GM21717 (cell line): ENCODE results near the gene FXYD7.

ENCODE experiments used
- ATAC-seq: cut with Tn5 transposase; IDR thresholded peaks from one replicate; pipeline ENCODE4 v1.9.1; 2021; ENCODE audit warnings: mild to moderate bottlenecking, moderate library complexity; ENCODE audit not compliant: unreplicated experiment

The FXYD7 gene

DNA sequence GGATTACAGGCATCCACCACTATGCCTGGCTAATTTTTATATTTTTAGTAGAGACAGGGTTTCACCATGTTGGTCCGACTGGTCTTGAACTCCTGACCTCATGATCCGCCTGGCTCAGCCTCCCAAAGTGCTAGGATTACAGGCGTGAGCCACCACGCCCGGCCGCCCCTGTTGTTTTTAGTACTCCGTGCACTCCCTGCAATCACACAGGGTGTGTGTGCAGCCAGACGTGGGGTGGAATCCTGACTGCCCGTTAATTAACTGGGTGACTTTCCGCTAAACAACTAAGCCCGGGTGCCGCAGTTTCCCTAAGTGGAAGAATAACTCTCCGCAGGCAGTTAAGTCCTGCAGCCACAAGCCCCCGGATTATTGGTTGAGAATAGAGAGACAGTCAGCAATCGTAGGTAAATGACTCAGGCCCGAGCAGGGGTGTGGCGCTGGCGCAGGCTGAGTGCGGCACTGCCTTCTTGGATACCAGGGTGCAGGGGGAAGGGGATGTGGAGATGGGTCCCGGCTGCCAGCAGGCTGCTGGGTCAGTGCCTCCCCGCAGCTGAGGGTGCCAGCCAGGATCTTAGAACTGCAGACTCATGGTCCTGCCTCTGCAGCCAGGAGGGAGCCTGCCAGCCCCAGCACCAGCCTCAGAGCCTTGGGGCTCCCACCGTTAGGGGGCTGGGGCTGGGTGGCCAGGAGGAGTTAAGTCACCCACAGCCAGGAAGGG is 33.5 kb upstream of the FXYD7 start:
- ATAC-seq: no peak

DNA sequence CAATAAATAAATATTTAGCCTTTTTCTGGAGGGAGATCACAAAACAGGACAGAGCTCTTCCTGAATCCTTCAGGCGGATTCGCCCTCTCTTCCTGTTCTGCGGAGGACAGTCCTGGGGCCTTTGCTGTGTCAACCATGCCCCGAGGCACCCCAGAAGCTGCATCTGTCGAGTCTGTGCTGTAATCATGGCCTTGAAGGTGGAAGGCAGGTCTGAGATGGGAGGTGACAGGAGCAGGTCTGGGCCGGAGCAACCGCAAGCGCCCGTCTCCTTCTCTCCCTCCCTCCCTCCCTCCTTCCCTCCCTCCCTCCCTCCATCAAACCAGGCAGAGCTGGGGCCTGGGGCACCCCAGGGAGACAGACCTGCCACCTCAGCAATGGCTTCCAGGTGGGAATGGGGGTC is 32.1 kb upstream of the FXYD7 start:
- no peak for ATAC-seq

DNA sequence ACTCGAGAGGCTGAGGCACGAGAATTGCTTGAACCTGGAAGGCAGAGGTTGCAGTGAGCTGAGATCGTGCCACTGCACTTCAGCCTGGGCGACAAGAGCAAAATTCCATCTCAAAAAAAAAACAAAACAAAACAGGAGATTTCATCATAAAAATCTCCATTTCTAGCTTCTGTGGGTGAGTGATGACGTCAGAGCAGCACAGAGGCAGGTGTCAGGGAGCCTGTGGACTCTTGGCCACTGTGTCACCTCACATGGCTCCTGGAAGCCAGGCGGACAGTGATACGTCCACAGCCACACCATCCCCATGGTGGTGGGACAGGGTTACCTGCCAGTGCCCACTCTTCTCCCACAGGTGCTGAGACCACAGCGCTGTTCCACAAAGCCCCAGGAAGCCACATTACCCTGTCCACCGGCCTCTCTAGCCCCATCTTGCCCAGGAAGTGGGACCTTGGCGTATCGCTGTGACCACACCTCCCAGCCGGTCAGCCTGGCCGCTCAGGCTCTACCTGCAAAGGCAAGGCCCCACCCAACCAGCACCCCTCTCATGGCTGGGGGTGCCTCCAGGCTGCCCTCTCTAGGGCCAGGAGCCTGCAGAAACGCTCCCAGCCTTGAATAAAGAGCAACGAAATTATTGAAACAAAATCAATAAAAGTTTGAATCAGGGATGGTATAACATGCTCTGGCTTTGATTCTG is 29.9 kb upstream of the FXYD7 start:
- ATAC-seq: no peak

DNA sequence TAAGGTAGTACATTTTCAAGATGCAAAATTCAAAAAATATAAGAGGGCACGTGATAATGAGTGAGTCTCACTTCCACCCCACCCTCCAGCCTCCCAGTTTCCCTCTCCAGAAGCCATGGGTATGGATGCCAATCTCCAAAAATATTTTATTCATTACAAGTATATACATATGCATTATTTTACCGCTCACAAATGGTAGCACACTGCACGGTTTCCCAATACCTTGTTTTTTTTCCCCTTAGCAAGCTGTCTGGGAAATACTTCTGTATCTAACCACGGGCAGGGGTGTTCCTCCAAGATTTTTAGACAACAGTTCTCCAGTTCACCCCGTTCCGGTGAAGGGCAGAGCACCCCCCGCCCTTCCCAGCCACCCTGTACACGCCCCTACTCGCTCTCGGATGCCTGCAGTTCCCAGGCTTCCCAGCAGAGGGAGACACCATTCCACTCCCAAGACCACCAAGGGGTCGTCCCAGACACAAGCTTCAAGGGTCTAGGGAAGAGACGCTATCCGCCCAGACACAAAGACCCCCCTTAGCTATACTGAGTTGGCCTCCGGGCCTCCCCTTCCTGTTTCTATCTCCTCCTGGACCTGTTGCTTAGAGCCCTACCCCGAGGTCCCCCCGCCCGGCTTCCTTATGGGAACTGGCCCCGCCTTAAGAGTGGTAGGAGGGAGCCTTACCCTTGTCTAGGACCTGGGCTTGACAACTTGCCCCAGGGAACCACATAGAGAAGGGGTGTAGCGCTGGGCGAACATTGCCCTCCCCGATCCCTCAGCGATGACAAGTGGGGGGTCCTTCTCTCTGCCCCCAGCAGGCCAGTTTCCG is 28.5 kb upstream of the FXYD7 start:
- ATAC-seq: no peak

DNA sequence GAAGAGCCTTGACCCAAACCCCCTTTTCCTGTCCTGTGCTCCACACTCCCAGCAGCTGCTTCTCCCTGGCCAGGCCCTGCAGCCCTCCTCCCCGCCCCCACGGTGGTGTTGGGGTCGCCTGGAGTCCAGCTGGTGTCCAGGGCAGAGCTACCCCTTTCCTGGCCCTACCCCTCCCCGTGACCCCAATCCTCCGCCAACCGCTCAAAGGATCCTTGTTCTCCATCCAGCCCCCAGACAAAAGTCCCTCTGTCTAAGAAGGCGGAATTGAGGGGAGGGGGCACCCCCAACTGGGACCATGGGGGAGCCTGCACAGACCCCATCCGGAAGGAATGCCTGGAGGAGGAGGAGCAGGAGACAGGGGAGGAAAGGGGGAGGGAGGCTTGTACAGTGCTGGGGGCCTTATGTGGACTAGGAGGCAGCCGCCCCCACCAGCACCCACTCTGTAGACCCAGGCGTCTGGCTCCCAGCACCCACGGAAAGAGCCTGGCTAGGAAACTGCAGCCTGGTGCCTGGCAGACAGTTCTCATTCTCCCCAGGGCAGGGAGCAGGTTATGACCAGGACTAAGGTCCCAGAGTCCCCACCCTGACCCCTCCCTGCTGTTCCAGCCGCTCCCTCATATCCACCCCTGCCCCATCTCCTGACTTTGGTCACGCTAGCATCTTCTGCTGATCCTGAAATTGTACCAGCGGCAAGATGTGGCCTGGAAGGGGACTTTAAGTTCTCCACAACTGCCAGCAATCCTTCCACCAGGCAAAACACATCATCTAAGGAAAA is 27.7 kb upstream of the FXYD7 start, which contains the start of gene FXYD3:
Gene FXYD3, plus strand, starts transcription at position 647 of the 775 bp plus-strand sequence. CDS start 3,554 bp downstream, outside the sequence.
- no peak for ATAC-seq

DNA sequence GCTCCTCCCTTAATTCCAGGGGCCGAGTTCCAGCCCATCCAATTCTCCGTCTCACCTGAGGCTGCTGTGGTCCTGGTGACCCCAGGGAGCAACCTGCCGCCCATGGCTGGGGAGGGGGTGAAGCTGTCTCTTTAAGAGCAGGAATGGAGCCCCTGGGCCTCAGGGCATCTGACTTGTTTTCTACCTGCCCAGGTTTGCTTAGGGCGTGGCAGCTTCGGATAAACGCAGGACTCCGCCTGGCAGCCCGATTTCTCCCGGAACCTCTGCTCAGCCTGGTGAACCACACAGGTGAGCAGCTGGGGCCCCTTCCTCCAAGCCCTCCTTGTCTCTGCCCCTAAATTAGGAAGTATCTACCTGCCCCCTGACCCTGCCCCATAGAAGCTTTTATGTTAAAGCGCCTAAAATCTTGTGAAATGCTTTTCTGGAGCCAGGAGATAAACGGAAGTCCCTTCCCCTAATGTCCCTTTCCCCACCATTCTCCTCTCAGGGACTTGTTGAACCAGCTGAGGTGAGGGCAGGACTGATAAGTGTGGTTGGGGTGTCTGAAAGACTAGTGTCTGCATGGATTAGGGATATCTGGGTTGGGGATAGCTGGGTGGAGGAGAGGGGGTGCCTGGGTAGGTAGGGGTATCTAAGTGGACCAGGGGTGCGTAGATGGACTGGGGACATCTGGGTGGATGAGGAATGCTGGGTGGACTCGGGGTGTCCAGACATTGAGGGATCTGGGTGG is 26.8 kb upstream of the FXYD7 start:
- ATAC-seq: no peak

DNA sequence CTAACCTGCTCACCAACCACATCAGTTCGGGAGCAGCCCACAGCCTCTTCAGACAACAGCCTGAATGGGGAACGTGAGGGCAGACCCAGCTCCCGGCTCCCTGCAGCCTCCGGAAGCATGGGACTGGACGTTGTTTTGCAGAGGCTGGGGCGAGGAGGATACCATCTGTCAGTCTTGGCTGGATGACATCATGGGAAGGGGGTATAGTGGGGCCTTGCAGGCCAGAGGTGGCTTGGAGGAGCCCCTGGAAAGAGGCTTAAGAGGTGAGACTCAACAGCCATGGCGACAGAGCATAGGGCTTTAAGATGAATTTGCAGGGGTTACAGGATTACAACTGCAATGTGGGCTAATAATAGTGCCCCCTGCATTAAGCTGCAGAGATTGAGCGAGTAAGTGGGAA is 25.9 kb upstream of the FXYD7 start:
- ATAC-seq: no peak

DNA sequence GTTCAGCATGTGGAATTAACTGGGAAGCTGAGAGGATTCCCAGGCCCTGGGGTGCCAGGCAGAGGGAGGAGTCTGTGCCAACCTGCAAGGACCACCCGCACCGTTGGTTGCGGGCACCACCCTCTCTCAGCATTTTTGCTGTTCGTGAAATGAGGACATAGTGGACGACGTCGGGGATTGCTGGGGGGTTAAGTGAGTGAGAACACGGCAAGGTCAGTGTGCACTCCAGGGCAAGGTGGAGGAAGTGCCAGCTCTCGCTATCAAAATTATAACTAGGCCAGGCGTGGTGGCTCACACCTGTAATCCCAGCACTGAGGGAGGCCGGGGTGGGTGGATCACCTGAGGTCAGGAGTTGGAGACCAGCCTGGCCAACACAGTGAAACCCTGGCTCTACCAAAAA is 25.3 kb upstream of the FXYD7 start:
- no peak for ATAC-seq

DNA sequence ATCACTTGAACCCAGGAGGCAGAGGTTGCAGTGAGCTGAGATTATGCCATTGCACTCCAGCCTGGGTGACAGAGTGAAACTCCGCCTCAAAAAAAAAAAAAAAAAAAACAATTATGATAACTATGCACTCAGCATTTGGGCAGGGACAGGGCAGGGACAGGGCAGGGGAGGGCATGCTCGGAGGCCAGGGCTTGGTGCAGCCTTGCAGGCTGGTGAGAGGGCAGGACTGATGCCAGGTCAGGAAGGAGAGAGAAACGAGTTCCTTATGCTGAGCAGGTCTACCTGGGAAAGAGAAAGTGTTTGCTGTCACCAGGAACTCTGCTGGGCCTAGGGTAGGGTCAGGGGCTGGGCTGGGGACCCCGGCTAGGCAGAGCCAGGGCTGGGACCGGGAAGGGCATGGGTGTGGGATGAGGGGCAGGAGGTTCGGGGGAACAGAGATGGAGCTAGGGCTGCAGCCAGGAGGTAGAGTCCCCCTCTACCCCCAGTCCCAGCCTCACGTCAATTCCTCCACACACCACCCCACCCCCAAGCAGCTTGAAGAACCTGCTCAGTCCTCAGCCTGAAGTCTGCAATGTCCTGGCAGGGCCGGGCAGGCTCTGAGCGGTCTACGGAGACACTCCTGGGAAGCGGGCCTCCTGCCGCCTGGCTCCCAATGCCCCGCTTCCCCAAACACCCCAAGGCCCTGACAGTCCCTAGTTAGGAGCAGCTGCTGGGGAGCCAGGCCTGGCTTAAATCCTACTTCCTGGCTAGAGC is 24.6 kb upstream of the FXYD7 start:
- no peak for ATAC-seq

DNA sequence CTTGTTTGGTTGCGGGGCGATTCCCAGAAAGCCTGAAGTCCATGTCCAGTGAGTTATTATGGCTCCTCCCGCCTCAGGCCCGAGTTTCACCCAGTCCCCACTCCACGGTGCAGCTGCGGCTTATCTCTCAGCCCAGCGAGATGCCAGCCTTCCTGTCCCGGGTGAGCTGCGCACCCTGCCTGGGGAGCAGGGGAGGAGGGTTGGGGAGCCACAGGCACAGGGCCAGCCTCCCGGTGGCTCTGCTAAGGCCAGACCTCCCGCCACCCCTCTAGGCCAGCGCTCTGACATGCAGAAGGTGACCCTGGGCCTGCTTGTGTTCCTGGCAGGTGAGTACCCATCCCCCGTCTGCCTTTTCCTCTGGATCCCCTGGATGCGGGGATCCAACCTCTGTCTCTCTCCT is 24.0 kb upstream of the FXYD7 start:
- ATAC-seq: no peak

DNA sequence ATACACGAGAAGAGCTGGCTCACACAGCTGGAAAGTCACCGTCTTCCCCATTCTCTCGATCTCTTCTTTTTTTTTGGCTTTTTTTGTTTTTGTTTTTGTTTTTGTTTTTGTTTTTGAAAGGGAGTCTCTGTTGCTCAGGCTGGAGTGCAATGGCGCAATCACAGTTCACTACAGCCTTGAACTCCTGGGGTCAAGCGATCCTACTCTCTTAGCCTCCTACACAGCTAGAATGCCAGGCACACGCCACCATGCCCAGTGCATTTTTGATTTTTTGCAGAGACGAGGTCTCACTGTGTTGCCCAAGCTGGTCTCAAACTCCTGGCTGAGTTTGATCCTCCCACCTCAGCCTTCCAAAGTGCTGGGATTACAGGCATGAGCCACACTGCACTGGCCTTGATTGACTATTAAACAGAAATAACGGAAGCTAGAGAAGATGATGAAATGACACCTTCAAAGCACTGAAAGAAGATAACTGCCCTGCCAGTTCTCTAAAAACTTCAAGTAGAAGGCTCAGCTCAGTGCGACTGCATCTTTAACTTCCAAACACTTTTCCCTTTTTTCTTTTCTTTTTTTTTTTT is 23.4 kb upstream of the FXYD7 start:
- no peak for ATAC-seq

DNA sequence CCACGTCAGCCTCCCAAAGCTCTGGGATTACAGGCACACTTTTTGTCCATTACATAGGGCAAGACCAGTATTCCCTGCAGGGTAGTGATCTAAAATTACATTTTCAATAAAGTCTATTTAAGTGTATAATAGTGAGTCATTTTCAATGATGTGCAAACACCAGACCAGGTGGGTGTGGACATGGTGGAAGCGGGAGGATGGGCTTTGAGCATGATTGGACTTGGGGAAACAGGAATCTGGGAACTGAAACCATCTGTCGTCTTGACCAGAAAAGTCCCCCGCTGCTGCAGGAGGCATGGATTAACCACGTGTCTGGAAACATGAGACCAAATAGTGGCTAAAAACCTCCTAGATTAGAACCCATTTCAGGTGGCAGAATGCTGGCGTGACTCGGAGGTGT is 22.6 kb upstream of the FXYD7 start:
- no peak for ATAC-seq

DNA sequence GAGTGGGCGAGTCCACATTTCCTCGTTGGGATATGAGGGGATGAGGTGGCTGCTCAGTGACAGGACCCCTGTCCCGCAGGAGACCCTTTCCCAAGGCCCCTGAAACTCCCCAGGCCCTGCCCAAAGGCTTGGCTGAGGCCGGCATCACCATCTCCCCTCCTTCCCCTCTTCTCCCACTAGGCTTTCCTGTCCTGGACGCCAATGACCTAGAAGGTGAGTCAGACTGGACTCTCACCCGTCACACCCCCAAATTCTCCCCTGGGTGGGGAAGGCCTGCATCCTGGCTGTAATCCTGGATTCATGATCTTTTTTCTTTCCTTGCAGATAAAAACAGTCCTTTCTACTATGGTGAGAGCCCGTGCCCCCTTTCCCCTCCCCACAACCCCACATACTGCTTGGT is 22.2 kb upstream of the FXYD7 start:
- no peak for ATAC-seq

DNA sequence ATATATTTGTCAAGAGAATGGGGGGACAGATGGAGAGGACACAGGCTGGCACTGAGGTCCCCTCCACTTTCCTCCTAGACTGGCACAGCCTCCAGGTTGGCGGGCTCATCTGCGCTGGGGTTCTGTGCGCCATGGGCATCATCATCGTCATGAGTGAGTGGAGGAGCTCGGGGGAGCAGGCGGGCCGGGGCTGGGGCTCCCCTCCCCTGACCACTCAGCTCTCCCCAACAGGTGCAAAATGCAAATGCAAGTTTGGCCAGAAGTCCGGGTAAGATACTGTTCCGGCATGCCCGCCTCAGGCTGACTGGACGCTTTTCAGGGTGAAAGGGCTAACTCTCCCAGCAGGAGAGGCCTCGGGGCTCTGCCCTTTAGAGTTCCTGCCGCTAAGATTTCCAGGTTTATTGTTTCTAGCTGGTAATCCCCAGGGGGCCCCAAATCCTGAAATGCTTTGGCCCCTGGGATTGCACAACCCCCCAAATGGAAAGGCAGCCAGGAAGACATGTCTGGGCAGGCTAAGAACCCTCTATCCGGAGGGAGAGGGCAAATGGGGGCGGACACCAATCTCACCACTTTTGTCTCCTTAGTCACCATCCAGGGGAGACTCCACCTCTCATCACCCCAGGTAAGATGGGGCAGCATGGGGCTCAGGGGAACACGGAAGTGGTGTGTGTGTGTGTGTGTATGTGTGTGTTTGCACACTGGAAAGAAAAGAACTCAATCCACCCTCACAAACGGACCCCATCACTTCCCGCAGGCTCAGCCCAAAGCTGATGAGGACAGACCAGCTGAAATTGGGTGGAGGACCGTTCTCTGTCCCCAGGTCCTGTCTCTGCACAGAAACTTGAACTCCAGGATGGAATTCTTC is 20.1 kb upstream of the FXYD7 start:
- no peak for ATAC-seq

DNA sequence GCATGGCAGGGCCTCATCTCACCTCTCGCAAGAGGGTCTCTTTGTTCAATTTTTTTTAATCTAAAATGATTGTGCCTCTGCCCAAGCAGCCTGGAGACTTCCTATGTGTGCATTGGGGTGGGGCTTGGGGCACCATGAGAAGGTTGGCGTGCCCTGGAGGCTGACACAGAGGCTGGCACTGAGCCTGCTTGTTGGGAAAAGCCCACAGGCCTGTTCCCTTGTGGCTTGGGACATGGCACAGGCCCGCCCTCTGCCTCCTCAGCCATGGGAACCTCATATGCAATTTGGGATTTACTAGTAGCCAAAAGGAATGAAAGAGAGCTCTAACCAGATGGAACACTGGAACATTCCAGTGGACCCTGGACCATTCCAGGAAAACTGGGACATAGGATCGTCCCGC is 19.5 kb upstream of the FXYD7 start:
- no peak for ATAC-seq

DNA sequence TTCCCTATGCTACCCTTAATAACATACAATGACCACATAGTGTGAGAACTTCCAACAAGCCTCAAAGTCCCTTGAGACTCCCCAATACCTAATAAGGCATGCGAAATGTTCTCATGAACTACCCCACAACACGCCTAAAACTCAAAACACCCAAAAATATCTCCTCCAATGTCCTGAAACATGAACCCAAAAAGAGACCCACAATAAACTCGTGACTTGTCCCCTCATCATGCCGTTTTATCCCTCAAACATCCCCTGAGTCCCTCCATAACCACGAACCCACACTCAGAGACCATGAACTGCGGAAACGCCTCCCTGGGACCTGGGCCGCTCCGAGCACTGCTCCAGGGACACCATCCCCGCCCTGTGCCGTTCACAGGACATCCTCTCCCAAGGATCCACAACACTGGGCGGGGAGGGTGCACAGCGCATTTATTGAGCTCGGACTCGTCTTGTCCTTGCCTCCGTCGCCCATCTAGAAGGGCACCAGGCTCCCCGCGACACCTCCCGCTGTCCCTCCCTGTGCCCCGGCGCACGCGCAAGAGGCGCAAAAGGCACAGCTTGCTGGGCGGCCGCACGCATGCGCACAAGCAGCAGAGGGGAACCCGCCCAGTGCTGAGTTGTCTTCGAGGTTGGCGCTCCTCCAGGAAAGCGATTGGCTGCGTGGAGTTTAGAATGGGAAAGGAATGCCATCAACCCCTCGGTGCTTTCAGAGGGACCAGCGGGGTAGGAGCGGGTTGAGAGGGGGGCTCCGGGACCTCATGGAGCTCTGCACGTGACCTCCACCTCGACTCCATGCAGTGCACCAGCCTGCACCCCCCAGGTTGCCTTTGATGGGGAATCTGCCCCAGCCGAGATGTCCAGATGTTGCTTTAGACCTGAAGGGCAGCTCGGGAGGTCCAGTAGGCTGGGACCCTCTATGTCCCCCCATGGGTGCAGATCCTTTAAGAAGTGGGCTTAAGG is 18.7 kb upstream of the FXYD7 start:
- ATAC-seq: no peak

DNA sequence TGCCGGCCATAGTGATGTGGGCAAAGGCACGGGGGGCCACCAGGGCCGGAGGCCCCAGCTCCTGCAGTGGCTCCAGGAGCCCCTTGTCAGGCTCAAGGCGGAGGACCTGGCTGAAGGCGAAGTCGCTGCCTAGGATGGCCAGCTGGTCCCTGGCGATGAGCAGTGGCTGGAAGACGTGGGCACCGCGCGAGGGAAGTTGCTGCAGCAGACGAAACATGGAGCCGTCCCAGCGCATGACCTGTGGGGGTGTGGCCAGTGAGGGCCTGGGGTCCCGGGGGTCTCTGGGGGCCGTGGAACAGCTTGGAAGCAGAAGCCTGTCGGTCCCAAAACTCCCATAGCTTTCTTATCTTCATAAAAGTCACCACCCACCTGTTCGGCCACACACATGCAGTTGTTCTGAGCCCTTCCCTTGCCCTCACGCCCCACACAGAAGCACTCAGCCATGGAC is 17.8 kb upstream of the FXYD7 start:
- ATAC-seq: no peak
